ENCODE measurements around the gene DDC.

- TF ChIP-seq CTCF (IDR thresholded peaks at IDR 0.05) (no peak), EZH2 (IDR thresholded peaks at IDR 0.05; ENCODE audit: borderline replicate concordance, insufficient read depth, low read depth, low read length, poor library complexity, severe bottlenecking) (no peak)
These were observed 98.2 kb downstream of the DDC start for GRCh38 chr7:50466815-50467585.
